WTC11 (cell line): ENCODE results near the gene USP10.

Experiments used
- ELF4 ChIP-seq: sonication (generic); formaldehyde crosslinking; IDR thresholded peaks from 2 replicates; pipeline ENCODE4 v1.8.1; 2022; ENCODE audit warnings: low read depth, mild to moderate bottlenecking, moderate library complexity, missing genetic modification reagents
- NFE2L1 ChIP-seq: sonication (generic); formaldehyde crosslinking; IDR thresholded peaks from 2 replicates; pipeline ENCODE4 v1.8.1; 2023; ENCODE audit warnings: missing genetic modification reagents
- RELA ChIP-seq: sonication (generic); formaldehyde crosslinking; IDR thresholded peaks from 2 replicates; pipeline ENCODE4 v1.8.1; 2022; ENCODE audit warnings: missing genetic modification reagents, mild to moderate bottlenecking, borderline replicate concordance
- TF ChIP-seq, protein P1 (sequence below): fragments of 200-600 bp; IDR thresholded peaks from 2 replicates; pipeline ENCODE4 v1.8.0; 2022; ENCODE audit warnings: antibody characterized with exemption

DNA sequence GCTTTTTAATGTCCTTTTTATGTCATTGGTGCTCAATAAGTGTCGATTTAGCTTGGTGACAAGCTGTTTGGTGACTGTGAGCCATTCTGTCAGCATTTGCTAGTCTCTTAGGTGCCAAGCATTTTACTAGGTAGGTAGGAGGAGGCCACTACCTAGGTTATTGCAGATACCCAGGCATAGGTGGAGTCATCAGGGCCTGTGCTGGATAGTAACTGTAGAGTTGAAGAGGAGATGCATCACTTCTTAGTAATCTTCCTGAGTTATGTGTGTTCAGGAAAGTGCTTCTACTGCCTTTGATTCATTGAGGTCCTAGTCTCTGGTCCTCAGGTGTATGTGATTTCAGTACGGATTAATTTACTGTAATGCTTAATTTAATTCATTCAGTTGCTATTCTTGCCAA lies 17.7 kb downstream of the USP10 start:
- TF ChIP-seq NFE2L1 (CRISPR knock-in tag) (no peak), ELF4 (CRISPR knock-in tag) (no peak), RELA (CRISPR knock-in tag) (no peak)
- TF ChIP-seq, protein P1, sequence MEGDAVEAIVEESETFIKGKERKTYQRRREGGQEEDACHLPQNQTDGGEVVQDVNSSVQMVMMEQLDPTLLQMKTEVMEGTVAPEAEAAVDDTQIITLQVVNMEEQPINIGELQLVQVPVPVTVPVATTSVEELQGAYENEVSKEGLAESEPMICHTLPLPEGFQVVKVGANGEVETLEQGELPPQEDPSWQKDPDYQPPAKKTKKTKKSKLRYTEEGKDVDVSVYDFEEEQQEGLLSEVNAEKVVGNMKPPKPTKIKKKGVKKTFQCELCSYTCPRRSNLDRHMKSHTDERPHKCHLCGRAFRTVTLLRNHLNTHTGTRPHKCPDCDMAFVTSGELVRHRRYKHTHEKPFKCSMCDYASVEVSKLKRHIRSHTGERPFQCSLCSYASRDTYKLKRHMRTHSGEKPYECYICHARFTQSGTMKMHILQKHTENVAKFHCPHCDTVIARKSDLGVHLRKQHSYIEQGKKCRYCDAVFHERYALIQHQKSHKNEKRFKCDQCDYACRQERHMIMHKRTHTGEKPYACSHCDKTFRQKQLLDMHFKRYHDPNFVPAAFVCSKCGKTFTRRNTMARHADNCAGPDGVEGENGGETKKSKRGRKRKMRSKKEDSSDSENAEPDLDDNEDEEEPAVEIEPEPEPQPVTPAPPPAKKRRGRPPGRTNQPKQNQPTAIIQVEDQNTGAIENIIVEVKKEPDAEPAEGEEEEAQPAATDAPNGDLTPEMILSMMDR: no peak
